ENCODE measurements around the gene C1orf53. TPM values are rescaled to one million over a fixed set of nuclear protein-coding genes. Genes with fewer than 3 reads are reported as not detected.

The C1orf53 gene
- total RNA-seq, 4 donors from 2014 or later: 2.5 to 7.0 TPM; not detected in 2

- no peaks in the 10 kb centered on the region for H3K9me3 ChIP-seq
- H3K27ac ChIP-seq: peak overlapping the region; percentile 82 to 91 (median 87)
- DNase-seq: no peak
- in situ Hi-C loops (cut with MboI; ENCODE audit: low pct_ligation_motif_present in 1 of 4, low pct_unique_long_range_greater_than_20kb in 1 of 4, low sequenced_read_pairs in 3 of 4) (no loop called here), intact Hi-C loops (cut with DNase I; ENCODE audit: low total_unique reads) (loop anchor here (1.0 kb wide), 1 partner anchor 127 kb away; the partner anchor contains the start of gene DENND1B)
- H3K4me1 ChIP-seq: peaks cover 0 to 13% (median 5%) of the 10 kb centered on the region in 4 donors
- H3K4me3 ChIP-seq: peak overlapping the region; percentile 51 to 69 (median 60)
- no peak for TF ChIP-seq EP300 (IDR thresholded peaks at IDR 0.05; ENCODE audit: low read depth)
- TF ChIP-seq POLR2A (IDR thresholded peaks at IDR 0.05): no peak
- peaks cover 55% of the 10 kb centered on the region for H3K27me3 ChIP-seq
- 15% methylated on average over 6 of the region's 6 CpGs; no CpG with 5 or more reads in 1 of the 2 donors for WGBS, 2 donors (ENCODE audit: low coverage in 1 of 2)
- H3K36me3 ChIP-seq: no peaks in the 10 kb centered on the region
Measured at GRCh38 chr1:197902131-197902453, 338 bp upstream of the C1orf53 start.

- H3K36me3 ChIP-seq: no peaks in the 10 kb centered on the region
- no peaks in the 10 kb centered on the region for H3K9me3 ChIP-seq
- H3K4me3 ChIP-seq: peak overlapping the region; percentile 6 to 69 (median 57)
- TF ChIP-seq, protein P1, sequence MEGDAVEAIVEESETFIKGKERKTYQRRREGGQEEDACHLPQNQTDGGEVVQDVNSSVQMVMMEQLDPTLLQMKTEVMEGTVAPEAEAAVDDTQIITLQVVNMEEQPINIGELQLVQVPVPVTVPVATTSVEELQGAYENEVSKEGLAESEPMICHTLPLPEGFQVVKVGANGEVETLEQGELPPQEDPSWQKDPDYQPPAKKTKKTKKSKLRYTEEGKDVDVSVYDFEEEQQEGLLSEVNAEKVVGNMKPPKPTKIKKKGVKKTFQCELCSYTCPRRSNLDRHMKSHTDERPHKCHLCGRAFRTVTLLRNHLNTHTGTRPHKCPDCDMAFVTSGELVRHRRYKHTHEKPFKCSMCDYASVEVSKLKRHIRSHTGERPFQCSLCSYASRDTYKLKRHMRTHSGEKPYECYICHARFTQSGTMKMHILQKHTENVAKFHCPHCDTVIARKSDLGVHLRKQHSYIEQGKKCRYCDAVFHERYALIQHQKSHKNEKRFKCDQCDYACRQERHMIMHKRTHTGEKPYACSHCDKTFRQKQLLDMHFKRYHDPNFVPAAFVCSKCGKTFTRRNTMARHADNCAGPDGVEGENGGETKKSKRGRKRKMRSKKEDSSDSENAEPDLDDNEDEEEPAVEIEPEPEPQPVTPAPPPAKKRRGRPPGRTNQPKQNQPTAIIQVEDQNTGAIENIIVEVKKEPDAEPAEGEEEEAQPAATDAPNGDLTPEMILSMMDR (IDR thresholded peaks at IDR 0.05): no peak
- TF ChIP-seq EP300 (IDR thresholded peaks at IDR 0.05; ENCODE audit: low read depth) (no peak), POLR2AphosphoS5 (IDR thresholded peaks at IDR 0.05) (no peak), POLR2A (IDR thresholded peaks at IDR 0.05) (no peak)
- intact Hi-C loops (cut with DNase I; ENCODE audit: low total_unique reads) (no loop called here), in situ Hi-C loops (cut with MboI; ENCODE audit: low pct_ligation_motif_present in 1 of 4, low pct_unique_long_range_greater_than_20kb in 1 of 4, low sequenced_read_pairs in 3 of 4) (no loop called here)
- no peak for DNase-seq
- 17 to 37% methylated on average over 3 of the region's 3 CpGs for WGBS, 2 donors (ENCODE audit: low coverage in 1 of 2)
- H3K27ac ChIP-seq: peak overlapping the region; percentile 82 to 91 (median 87)
- H3K4me1 ChIP-seq: peaks cover 0 to 13% (median 5%) of the 10 kb centered on the region in 4 donors
- H3K27me3 ChIP-seq: peaks cover 59% of the 10 kb centered on the region
Measured at GRCh38 chr1:197903196-197903514, 725 bp downstream of the C1orf53 start.

- peaks cover 0 to 18% (median 5%) of the 10 kb centered on the region in 4 donors for H3K4me1 ChIP-seq
- H3K27me3 ChIP-seq: peaks cover 66% of the 10 kb centered on the region
- 63 to 69% methylated on average over 8 to 11 of the region's 11 CpGs for WGBS, 2 donors (ENCODE audit: low coverage in 1 of 2)
- intact Hi-C loops (cut with DNase I; ENCODE audit: low total_unique reads): no loop called here
- in situ Hi-C loops (cut with MboI; ENCODE audit: low pct_ligation_motif_present in 1 of 4, low pct_unique_long_range_greater_than_20kb in 1 of 4, low sequenced_read_pairs in 3 of 4): no loop called here
- no peaks in the 10 kb centered on the region for H3K9me3 ChIP-seq
- H3K27ac ChIP-seq: no peak overlapping the region
- H3K4me3 ChIP-seq: no peak overlapping the region
- TF ChIP-seq, protein P1 (IDR thresholded peaks at IDR 0.05): no peak
- TF ChIP-seq POLR2AphosphoS5 (IDR thresholded peaks at IDR 0.05) (no peak), EP300 (IDR thresholded peaks at IDR 0.05; ENCODE audit: low read depth) (no peak), POLR2A (IDR thresholded peaks at IDR 0.05) (no peak)
- no peaks in the 10 kb centered on the region for H3K36me3 ChIP-seq
- DNase-seq: no peak
Measured at GRCh38 chr1:197904126-197904787, 1.8 kb downstream of the C1orf53 start.

DNA sequence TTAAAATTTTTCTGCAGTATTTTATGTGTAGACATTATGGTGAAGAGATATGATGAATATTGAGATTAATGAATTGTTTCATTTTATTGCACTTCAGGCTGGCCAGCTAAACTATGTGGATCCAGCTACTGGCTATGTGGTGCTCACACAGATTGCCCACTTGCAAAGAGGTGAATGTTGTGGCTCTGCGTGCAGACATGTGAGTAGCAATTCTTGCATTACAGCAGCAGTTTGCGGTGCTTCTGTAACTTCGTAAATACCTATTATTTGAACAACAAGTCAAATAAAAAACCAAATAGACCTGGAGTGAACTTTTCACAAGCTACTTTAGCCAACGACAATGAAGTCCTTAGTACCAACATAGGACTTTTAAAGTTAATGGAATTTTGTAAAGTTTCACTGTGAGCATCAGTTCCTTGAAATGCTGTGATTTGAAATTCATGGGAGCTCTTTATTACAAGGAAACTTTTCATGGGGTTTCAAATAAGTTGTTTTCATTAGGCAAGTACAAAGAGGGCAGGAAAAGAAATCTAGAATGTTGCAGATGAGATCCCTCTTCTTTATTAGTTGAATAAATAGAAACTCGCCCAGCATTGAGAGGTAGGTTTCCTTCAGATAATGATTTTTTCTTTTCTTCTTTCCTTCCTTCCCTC, 3.4 kb downstream of the C1orf53 start:
- DNase-seq: no peak
- WGBS, 2 donors (ENCODE audit: low coverage in 1 of 2): 58 to 65% methylated on average over 5 of the region's 5 CpGs
- peaks cover 4 to 26% (median 11%) of the 10 kb centered on the region in 4 donors for H3K4me1 ChIP-seq
- TF ChIP-seq EP300 (IDR thresholded peaks at IDR 0.05; ENCODE audit: low read depth) (no peak), POLR2AphosphoS5 (IDR thresholded peaks at IDR 0.05) (no peak), POLR2A (IDR thresholded peaks at IDR 0.05) (no peak)
- TF ChIP-seq, protein P1 (IDR thresholded peaks at IDR 0.05): no peak
- peaks cover 75% of the 10 kb centered on the region for H3K27me3 ChIP-seq
- intact Hi-C loops (cut with DNase I; ENCODE audit: low total_unique reads): no loop called here
- no peaks in the 10 kb centered on the region for H3K9me3 ChIP-seq
- H3K4me3 ChIP-seq: no peak overlapping the region
- H3K36me3 ChIP-seq: no peaks in the 10 kb centered on the region
- H3K27ac ChIP-seq: no peak overlapping the region
- in situ Hi-C loops (cut with MboI; ENCODE audit: low pct_ligation_motif_present in 1 of 4, low pct_unique_long_range_greater_than_20kb in 1 of 4, low sequenced_read_pairs in 3 of 4): no loop called here
